ENCODE measurements around the gene C5orf34.

C5orf34 gene

GRCh38 chr5:43485406-43485805 is 29.5 kb downstream of the C5orf34 start:
- intact Hi-C loops (cut with DNase I; ENCODE audit: low total_unique reads), result loop anchor here (10.0 kb wide), 1 partner anchor 119 kb away; the partner anchor contains the start of gene NNT
- no peaks in the 10 kb centered on the region for H3K36me3 ChIP-seq
- peak overlapping the region in 1 of 2 donors; percentile 95 for H3K27ac ChIP-seq
- no peaks in the 10 kb centered on the region for H3K9me3 ChIP-seq
- no peak overlapping the region for H3K4me3 ChIP-seq
- no peaks in the 10 kb centered on the region for H3K27me3 ChIP-seq
- H3K4me1 ChIP-seq, result peaks cover 0 to 18% (median 14%) of the 10 kb centered on the region in 4 donors
- TF ChIP-seq CTCF (IDR thresholded peaks at IDR 0.05), result no peak
- DNase-seq, result no peak

GRCh38 chr5:43484106-43484849 is 30.7 kb downstream of the C5orf34 start:
- peak; percentile 75 to 88 for DNase-seq
- H3K4me3 ChIP-seq, result peak overlapping the region; percentile 65 to 83
- H3K36me3 ChIP-seq, result no peaks in the 10 kb centered on the region
- H3K27me3 ChIP-seq, result no peaks in the 10 kb centered on the region
- intact Hi-C loops (cut with DNase I; ENCODE audit: low total_unique reads), result loop anchor here (5.0 to 10.0 kb wide), 2 partner anchors 121 to 172 kb away; partner anchors contain the start of genes HMGCS1 and NNT
- H3K9me3 ChIP-seq, result no peaks in the 10 kb centered on the region
- peaks cover 0 to 18% (median 14%) of the 10 kb centered on the region in 4 donors for H3K4me1 ChIP-seq
- peak overlapping the region; percentile 91 to 95 for H3K27ac ChIP-seq
- peak; percentile 55 to 71 for TF ChIP-seq CTCF (IDR thresholded peaks at IDR 0.05)

GRCh38 chr5:43483298-43484105 is 31.4 kb downstream of the C5orf34 start, which contains the start of gene TMEM267:
TSS of gene TMEM267 (minus strand) at chr5:43483865. CDS start at chr5:43453969, 29,896 bp downstream.
- no peak for TF ChIP-seq CTCF (IDR thresholded peaks at IDR 0.05)
- Histone ChIP-seq H3K27ac (peak within 1 kb of the TSS; percentile 91 to 95), H3K4me3 (peak within 1 kb of the TSS; percentile 65 to 83), H3K9me3 (no peaks in the 10 kb centered on the region), H3K4me1 (peaks cover 0 to 18% (median 14%) of the 10 kb centered on the region in 4 donors), H3K36me3 (no peaks in the 10 kb centered on the region), H3K27me3 (no peaks in the 10 kb centered on the region)
- intact Hi-C loops (cut with DNase I; ENCODE audit: low total_unique reads), result loop anchor here (5.0 to 10.0 kb wide), 2 partner anchors 121 to 171 kb away; partner anchors contain the start of genes HMGCS1 and NNT
- peak; percentile 93 to 95 for DNase-seq

GRCh38 chr5:43482490-43483297 is 32.3 kb downstream of the C5orf34 start:
- no peaks in the 10 kb centered on the region for H3K27me3 ChIP-seq
- no peak for DNase-seq
- intact Hi-C loops (cut with DNase I; ENCODE audit: low total_unique reads), result loop anchor here (5.0 to 10.0 kb wide), 2 partner anchors 122 to 170 kb away; partner anchors contain the start of genes HMGCS1 and NNT
- H3K9me3 ChIP-seq, result no peaks in the 10 kb centered on the region
- peaks cover 0 to 18% (median 14%) of the 10 kb centered on the region in 4 donors for H3K4me1 ChIP-seq
- no peaks in the 10 kb centered on the region for H3K36me3 ChIP-seq
- H3K27ac ChIP-seq, result peak overlapping the region; percentile 91 to 95
- TF ChIP-seq CTCF (IDR thresholded peaks at IDR 0.05), result no peak
- H3K4me3 ChIP-seq, result peak overlapping the region; percentile 65 to 83
